Erythroblast (primary cell): ENCODE results near the gene MAL.

Source experiments
- GATA1 ChIP-seq: IDR thresholded peaks from 2 replicates; pipeline ENCODE4 v1.6.1; 2011; ENCODE audit warnings: low read depth, mild to moderate bottlenecking, control low read depth, low read length, moderate library complexity
- POLR2A ChIP-seq: IDR thresholded peaks from 2 replicates; pipeline ENCODE4 v1.6.1; 2011; ENCODE audit warnings: mild to moderate bottlenecking, low read length

- TF ChIP-seq POLR2A (no peak), GATA1 (no peak)
These were observed 57.0 kb downstream of the MAL start for GRCh38 chr2:95082477-95082876.
